B cell (primary cell): ENCODE measurements around the gene STK33. TPM values are rescaled to one million over a fixed set of nuclear protein-coding genes. Genes with fewer than 3 reads are reported as not detected.

Experiments
- ATAC-seq: fragments of 200-7000 bp; cut with Tn5 transposase; one replicate; pipeline ENCODE4 v1.10.0; 2021; ENCODE audit warnings: low read depth, mild to moderate bottlenecking, moderate number of reproducible peaks, moderate library complexity
- CTCF ChIA-PET: fragments of 350-600 bp; sonication (Branson Sonifier 250); formaldehyde crosslinking; loops from one replicate; lab custom pipeline; 2021; ENCODE audit warnings: antibody characterized with exemption, inconsistent platforms; lab: Charles Lee
- POLR2A ChIA-PET: fragments of 350-600 bp; sonication (Branson Sonifier 250); formaldehyde crosslinking; loops from one replicate; lab custom pipeline; 2021; ENCODE audit warnings: antibody characterized with exemption; lab: Charles Lee
- DNase-seq: peaks from one replicate; pipeline ENCODE4 v3.0.0; 2013
- H2AFZ ChIP-seq: 2 replicates; pipeline ENCODE4 v1.6.1; 2012; ENCODE audit warnings: mild to moderate bottlenecking, low read depth, low read length; ENCODE audit not compliant: insufficient read depth, poor library complexity, severe bottlenecking
- H3K27ac ChIP-seq, 2 donors: 1 replicate in 1 of 2; 2 replicates in 1 of 2; pipeline ENCODE4 v1.5.1; 2012 to 2013; ENCODE audit warnings: low read length in 2 of 2, mild to moderate bottlenecking in 2 of 2, moderate library complexity in 1 of 2
- H3K27me3 ChIP-seq, 4 experiments: fragments of 200-600 bp in 1 of 4; sonication (generic) in 1 of 4; replicated peaks in 1 of 4; 1 replicate in 2 of 4; 2 replicates in 2 of 4; pipeline versions ENCODE4 v1.6.1 to v1.7.0; 2013 to 2016; ENCODE audit warnings: low read length in 3 of 4, mild to moderate bottlenecking in 2 of 4, mixed read lengths in 1 of 4, moderate library complexity in 1 of 4; ENCODE audit not compliant: insufficient read depth in 4 of 4, control insufficient read depth in 3 of 4; ENCODE audit errors: control extremely low read depth in 1 of 4
- H3K36me3 ChIP-seq, 2 experiments: replicated peaks in 1 of 2; 1 replicate in 1 of 2; 2 replicates in 1 of 2; pipeline versions ENCODE4 v1.6.1 to v1.7.1; 2013; ENCODE audit warnings: low read length in 1 of 2; ENCODE audit not compliant: insufficient read depth in 2 of 2, control insufficient read depth in 1 of 2; ENCODE audit errors: control extremely low read depth in 1 of 2, extremely low read depth in 1 of 2
- H3K4me1 ChIP-seq, 2 donors: fragments of 200-600 bp in 1 of 2; sonication (generic) in 1 of 2; 1 replicate in 1 of 2; 2 replicates in 1 of 2; pipeline versions ENCODE4 v1.5.1 to v1.6.1; 2013 to 2017; ENCODE audit warnings: low read length in 2 of 2; ENCODE audit not compliant: control insufficient read depth in 2 of 2, insufficient read depth in 2 of 2
- H3K4me2 ChIP-seq: replicated peaks from 2 replicates; pipeline ENCODE3; 2012; ENCODE audit warnings: mild to moderate bottlenecking, low read depth, low read length; ENCODE audit not compliant: poor library complexity, severe bottlenecking
- H3K4me3 ChIP-seq, 5 experiments: fragments of 200-600 bp in 1 of 5; sonication (generic) in 1 of 5; 1 replicate in 3 of 5; 2 replicates in 2 of 5; pipeline versions ENCODE4 v1.5.1 to v1.7.0; 2011 to 2016; ENCODE audit warnings: low read length in 4 of 5, mild to moderate bottlenecking in 4 of 5, low read depth in 2 of 5, control low read depth in 1 of 5, moderate library complexity in 1 of 5; ENCODE audit not compliant: insufficient read depth in 1 of 5; ENCODE audit errors: control extremely low read depth in 1 of 5, extremely low read depth in 1 of 5
- H3K79me2 ChIP-seq: fragments of 200-600 bp; sonication (generic); one replicate; pipeline ENCODE4 v1.6.0; 2016; ENCODE audit warnings: low read length; ENCODE audit not compliant: control insufficient read depth, insufficient read depth
- H3K9ac ChIP-seq: fragments of 200-600 bp; sonication (generic); 2 replicates; pipeline ENCODE4 v1.6.1; 2017; ENCODE audit warnings: mild to moderate bottlenecking, low read length, moderate library complexity
- H3K9me3 ChIP-seq, 3 donors: one replicate each; pipeline versions ENCODE4 v1.6.1 to v1.7.1; 2013; ENCODE audit warnings: low read length in 2 of 3; ENCODE audit not compliant: control insufficient read depth in 2 of 3, insufficient read depth in 1 of 3; ENCODE audit errors: control extremely low read depth in 1 of 3
- H4K20me1 ChIP-seq: 2 replicates; pipeline ENCODE4 v1.6.0; 2012; ENCODE audit warnings: mild to moderate bottlenecking, low read length; ENCODE audit not compliant: insufficient read depth, control insufficient read depth, poor library complexity, severe bottlenecking
- H3K27ac Mint-ChIP-seq: one replicate; pipeline ENCODE4 v1.8.0; 2021; ENCODE audit warnings: mixed read lengths
- H3K27me3 Mint-ChIP-seq: one replicate; pipeline ENCODE4 v1.8.0; 2021; ENCODE audit warnings: mixed read lengths
- H3K4me1 Mint-ChIP-seq: one replicate; pipeline ENCODE4 v1.8.0; 2021; ENCODE audit warnings: mixed read lengths
- H3K4me3 Mint-ChIP-seq: one replicate; pipeline ENCODE4 v1.8.0; 2021; ENCODE audit warnings: mixed read lengths
- H3K9me3 Mint-ChIP-seq: one replicate; pipeline ENCODE4 v1.8.0; 2022; ENCODE audit warnings: mixed read lengths; ENCODE audit not compliant: insufficient read depth
- CTCF ChIP-seq: fragments of 200-600 bp; IDR thresholded peaks from one replicate; pipeline ENCODE4 v1.8.0; 2022; ENCODE audit warnings: antibody characterized with exemption, mild to moderate bottlenecking
- EZH2 ChIP-seq: IDR thresholded peaks from 2 replicates; pipeline ENCODE4 v1.6.1; 2012; ENCODE audit warnings: borderline replicate concordance, low read depth, mild to moderate bottlenecking, moderate library complexity, low read length; ENCODE audit not compliant: insufficient read depth, poor library complexity, severe bottlenecking
- WGBS: methylation state at CpG from one replicate; pipeline ENCODE4 v1.1.5; 2013; ENCODE audit warnings: missing lambda C conversion rate; ENCODE audit not compliant: insufficient coverage; 5-methylcytosine and 5-hydroxymethylcytosine counted together
- intact Hi-C: fragments of 100-400 bp; cut with micrococcal nuclease; formaldehyde crosslinking; loops from one replicate; pipeline ENCODE4 v1.10.0; 2022
- polyA plus RNA-seq: library from polyadenylated mRNA; depleted of rRNA; stranded (reverse); fragments of >200 nt; gene quantifications from 2 replicates; pipeline ENCODE4 v1.2.3, GENCODE V29; 2012
- total RNA-seq, 2 donors: library from RNA; stranded (reverse); fragments of 120-200 nt in 1 of 2; gene quantifications; 1 replicate in 1 of 2; 2 replicates in 1 of 2; pipeline versions ENCODE4 v1.2.3 to v1.2.4, GENCODE V29; 2013 to 2022

STK33 gene
- total and polyA plus RNA-seq, 2 donors (not counting 1 experiment from before 2014, with no cell fraction given) = 3.1 to 9.3 TPM

DNA sequence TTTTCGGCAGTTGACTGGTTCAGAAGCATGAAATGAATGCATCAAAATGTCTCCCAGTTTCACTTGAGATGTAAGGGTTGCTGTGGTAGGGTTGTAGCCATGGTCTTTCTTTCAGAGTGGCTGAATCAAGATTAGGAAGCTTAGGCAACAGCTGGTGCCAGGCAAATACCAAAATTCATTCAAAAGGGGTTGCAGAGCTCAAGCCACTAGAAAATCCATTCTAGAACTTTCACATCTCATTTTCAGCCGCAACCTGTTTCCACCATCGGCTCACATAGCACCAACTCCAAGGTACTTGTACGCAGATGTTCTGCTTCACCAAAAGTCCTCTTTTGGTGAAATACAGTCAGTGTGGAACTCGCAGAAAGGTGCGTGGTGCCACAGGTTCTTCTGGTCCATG lies 40.5 kb upstream of the STK33 start:
- Histone ChIP-seq H3K36me3 (peaks cover 17 to 66% of the 10 kb centered on the region in 2 experiments), H3K79me2 (no peaks in the 10 kb centered on the region), H3K4me1 (no peaks in the 10 kb centered on the region), H3K27ac (no peak overlapping the region), H3K9ac (no peak overlapping the region), H3K4me2 (no peak overlapping the region), H4K20me1 (no peaks in the 10 kb centered on the region), H3K9me3 (peaks cover 0 to 4% (median 0%) of the 10 kb centered on the region in 3 donors), H3K27me3 (no peaks in the 10 kb centered on the region), H2AFZ (no peak overlapping the region), H3K4me3 (no peak overlapping the region)
- H3K4me3 Mint-ChIP-seq = no peak overlapping the region
- intact Hi-C loops = no loop called here
- H3K4me1 Mint-ChIP-seq = no peaks in the 10 kb centered on the region
- TF ChIP-seq CTCF (no peak), EZH2 (no peak)
- H3K27me3 Mint-ChIP-seq = no peaks in the 10 kb centered on the region
- POLR2A ChIA-PET = no interaction called here
- DNase-seq (no peak), ATAC-seq (no peak)
- no peak overlapping the region for H3K27ac Mint-ChIP-seq
- CTCF ChIA-PET = no interaction called here
- 78% methylated on average over 4 of the region's 6 CpGs for WGBS
- no peaks in the 10 kb centered on the region for H3K9me3 Mint-ChIP-seq

DNA sequence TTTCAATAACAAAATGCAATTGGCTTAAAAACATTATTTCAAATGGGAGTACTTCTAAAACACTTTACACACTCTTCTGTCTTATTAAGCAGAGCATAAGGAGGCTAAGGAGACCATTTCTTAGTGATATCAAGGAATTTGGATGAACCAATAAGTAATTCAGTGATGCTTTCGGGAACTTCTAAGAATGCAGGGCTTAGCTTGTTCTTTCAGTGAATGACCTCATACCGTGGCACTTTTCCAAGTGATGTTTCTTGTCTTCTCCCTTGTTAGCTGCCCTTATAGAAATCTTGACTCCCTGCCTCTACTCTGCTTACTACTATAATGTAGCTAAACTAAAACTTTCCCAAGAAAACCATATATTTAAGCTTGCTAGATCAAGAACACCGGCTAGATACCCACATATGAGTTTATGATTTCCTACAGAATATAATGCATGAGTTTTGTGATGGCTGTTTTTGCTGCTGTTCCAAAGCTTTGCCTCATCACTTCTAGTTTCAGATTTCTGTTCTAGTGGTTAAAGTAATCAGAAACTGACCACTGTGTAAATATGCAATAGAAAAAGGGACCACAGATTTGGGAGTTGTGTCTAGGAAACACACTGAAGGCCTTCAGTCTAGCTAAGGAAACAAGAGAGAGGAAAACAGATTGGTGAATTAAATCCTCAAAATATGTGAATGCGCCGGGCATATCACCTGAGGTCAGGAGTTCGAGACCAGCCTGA lies 37.5 kb upstream of the STK33 start:
- Histone ChIP-seq H3K27me3 (no peaks in the 10 kb centered on the region), H3K4me3 (no peak overlapping the region), H3K36me3 (peaks cover 7 to 43% of the 10 kb centered on the region in 2 experiments), H3K27ac (no peak overlapping the region), H4K20me1 (no peaks in the 10 kb centered on the region), H3K4me2 (no peak overlapping the region), H2AFZ (no peak overlapping the region), H3K4me1 (no peaks in the 10 kb centered on the region), H3K9me3 (peaks cover 0 to 4% (median 0%) of the 10 kb centered on the region in 3 donors), H3K79me2 (no peaks in the 10 kb centered on the region), H3K9ac (no peak overlapping the region)
- ChIA-PET POLR2A (no interaction called here), CTCF (interaction anchor here (0.6 kb wide), 1 partner anchor 1874 kb away, joined by 3 read pairs; no protein-coding TSS in a partner anchor)
- ATAC-seq (no peak), DNase-seq (no peak)
- H3K4me1 Mint-ChIP-seq = no peaks in the 10 kb centered on the region
- no peaks in the 10 kb centered on the region for H3K9me3 Mint-ChIP-seq
- intact Hi-C loops = no loop called here
- TF ChIP-seq CTCF (no peak), EZH2 (no peak)
- no peaks in the 10 kb centered on the region for H3K27me3 Mint-ChIP-seq
- WGBS = 100% methylated on average over 1 of the region's 6 CpGs
- no peak overlapping the region for H3K4me3 Mint-ChIP-seq
- H3K27ac Mint-ChIP-seq = no peak overlapping the region
